ENCODE measurements around the gene SART3. TPM values are rescaled to one million over a fixed set of nuclear protein-coding genes. Genes with fewer than 3 reads are reported as not detected.

The SART3 gene
- total and polyA plus RNA-seq, 2 of the 8 experiments (the other 6 are each of a cell fraction or from before 2014, with no cell fraction given) = 16.0 to 103 TPM

DNA sequence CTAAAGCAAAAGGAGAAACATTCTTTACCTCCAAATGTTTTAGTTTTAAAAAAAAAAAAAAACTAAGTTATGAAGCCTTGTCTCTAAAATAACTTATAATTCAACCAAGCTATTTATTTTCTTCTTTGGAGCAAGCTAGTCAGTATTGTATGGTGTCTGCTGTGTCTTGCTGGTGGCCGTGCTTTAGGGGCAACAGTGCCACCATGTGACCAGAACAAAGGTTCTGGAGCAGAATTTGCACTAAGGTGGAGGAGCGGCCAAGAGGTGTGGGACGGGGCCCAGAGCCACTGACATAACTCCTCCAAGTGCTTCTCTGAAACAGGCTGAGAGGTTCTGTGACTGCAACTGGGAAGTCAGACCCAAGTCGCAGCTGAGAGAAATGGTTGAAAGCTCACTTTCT lies 41.4 kb downstream of the SART3 start:
- Histone ChIP-seq H4K8ac (ENCODE audit: extremely low read depth, insufficient read depth, low read length) (no peak overlapping the region), H3K4me3 (ENCODE audit: extremely low read depth in 1 of 4, insufficient read depth in 2 of 4, low read depth in 3 of 4, low read length in 4 of 4) (no peak overlapping the region), H3K4me1 (replicated peaks in 1 of 4; ENCODE audit: control insufficient read depth in 3 of 4, insufficient read depth in 4 of 4, low read length in 3 of 4) (peaks cover 0 to 5% (median 3%) of the 10 kb centered on the region in 4 experiments; a peak in 6 of 7 replicates), H2BK12ac (ENCODE audit: low read depth, low read length) (no peak overlapping the region), H4K91ac (replicated peaks; ENCODE audit: insufficient read length, low read length) (no peak overlapping the region), H3K18ac (ENCODE audit: extremely low read depth, low read length) (no peak overlapping the region), H3K4ac (replicated peaks; ENCODE audit: insufficient read length, low read depth, low read length) (no peak overlapping the region), H3K23me2 (ENCODE audit: low read depth, low read length) (peaks cover 3% of the 10 kb centered on the region; the same call in 1 of the 2 replicates), H2AK5ac (ENCODE audit: low read depth, low read length) (no peak overlapping the region), H3K23ac (ENCODE audit: insufficient read length) (no peak overlapping the region), H2BK15ac (ENCODE audit: low read length) (no peak overlapping the region), H4K20me1 (replicated peaks in 1 of 2; ENCODE audit: control insufficient read depth in 1 of 2, insufficient read depth in 2 of 2, low read length in 2 of 2) (peaks cover 10 to 21% of the 10 kb centered on the region in 2 experiments), H3K4me2 (ENCODE audit: insufficient read depth in 1 of 2, low read depth in 2 of 2, low read length in 2 of 2) (no peak overlapping the region), H3K9me3 (ENCODE audit: insufficient read depth in 2 of 2, low read depth in 1 of 2, low read length in 1 of 2) (no peaks in the 10 kb centered on the region), H2AFZ (ENCODE audit: low read length) (no peak overlapping the region), H3K56ac (replicated peaks; ENCODE audit: insufficient read length, low read depth, low read length) (no peak overlapping the region), H3K14ac (ENCODE audit: insufficient read length) (no peak overlapping the region), H2BK20ac (ENCODE audit: low read length) (no peak overlapping the region), H2BK5ac (ENCODE audit: low read depth, low read length) (no peak overlapping the region), H4K5ac (ENCODE audit: insufficient read length, low read depth, low read length) (no peak overlapping the region), H3K27me3 (replicated peaks in 1 of 4; ENCODE audit: control insufficient read depth in 3 of 4, extremely low read depth in 1 of 4, insufficient read depth in 3 of 4, low read length in 3 of 4) (no peaks in the 10 kb centered on the region), H3K79me1 (ENCODE audit: low read depth, low read length) (peaks cover 4% of the 10 kb centered on the region; the same call in 1 of the 2 replicates), H3K36me3 (ENCODE audit: control insufficient read depth in 2 of 4, insufficient read depth in 4 of 4, low read length in 3 of 4) (peaks cover 32 to 63% (median 56%) of the 10 kb centered on the region in 4 experiments), H2BK120ac (replicated peaks; ENCODE audit: low read depth, low read length) (no peak overlapping the region), H3K27ac (ENCODE audit: low read depth, low read length) (no peak overlapping the region), H3K9ac (replicated peaks in 1 of 4; ENCODE audit: extremely low read depth in 1 of 4, low read depth in 3 of 4, low read length in 3 of 4) (no peak overlapping the region), H3K79me2 (ENCODE audit: control insufficient read depth in 1 of 2, insufficient read depth in 2 of 2, low read length in 2 of 2) (peaks cover 0 to 6% of the 10 kb centered on the region in 2 experiments; a peak in 1 of 4 replicates)
- TF ChIP-seq, protein P1, sequence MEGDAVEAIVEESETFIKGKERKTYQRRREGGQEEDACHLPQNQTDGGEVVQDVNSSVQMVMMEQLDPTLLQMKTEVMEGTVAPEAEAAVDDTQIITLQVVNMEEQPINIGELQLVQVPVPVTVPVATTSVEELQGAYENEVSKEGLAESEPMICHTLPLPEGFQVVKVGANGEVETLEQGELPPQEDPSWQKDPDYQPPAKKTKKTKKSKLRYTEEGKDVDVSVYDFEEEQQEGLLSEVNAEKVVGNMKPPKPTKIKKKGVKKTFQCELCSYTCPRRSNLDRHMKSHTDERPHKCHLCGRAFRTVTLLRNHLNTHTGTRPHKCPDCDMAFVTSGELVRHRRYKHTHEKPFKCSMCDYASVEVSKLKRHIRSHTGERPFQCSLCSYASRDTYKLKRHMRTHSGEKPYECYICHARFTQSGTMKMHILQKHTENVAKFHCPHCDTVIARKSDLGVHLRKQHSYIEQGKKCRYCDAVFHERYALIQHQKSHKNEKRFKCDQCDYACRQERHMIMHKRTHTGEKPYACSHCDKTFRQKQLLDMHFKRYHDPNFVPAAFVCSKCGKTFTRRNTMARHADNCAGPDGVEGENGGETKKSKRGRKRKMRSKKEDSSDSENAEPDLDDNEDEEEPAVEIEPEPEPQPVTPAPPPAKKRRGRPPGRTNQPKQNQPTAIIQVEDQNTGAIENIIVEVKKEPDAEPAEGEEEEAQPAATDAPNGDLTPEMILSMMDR (IDR thresholded peaks at IDR 0.05; ENCODE audit: control extremely low read depth in 1 of 3, insufficient read depth in 1 of 3, low read depth in 1 of 3, low read length in 3 of 3) = peak; percentile 33 to 40 (median 33); a peak in 3 of 4 replicates
- TF ChIP-seq SIN3A (conservative IDR thresholded peaks at IDR 0.05 in 1 of 2, IDR thresholded peaks at IDR 0.05 in 1 of 2; ENCODE audit: low read depth in 1 of 2, low read length in 2 of 2) = no peak
- TF ChIP-seq, protein P2, sequence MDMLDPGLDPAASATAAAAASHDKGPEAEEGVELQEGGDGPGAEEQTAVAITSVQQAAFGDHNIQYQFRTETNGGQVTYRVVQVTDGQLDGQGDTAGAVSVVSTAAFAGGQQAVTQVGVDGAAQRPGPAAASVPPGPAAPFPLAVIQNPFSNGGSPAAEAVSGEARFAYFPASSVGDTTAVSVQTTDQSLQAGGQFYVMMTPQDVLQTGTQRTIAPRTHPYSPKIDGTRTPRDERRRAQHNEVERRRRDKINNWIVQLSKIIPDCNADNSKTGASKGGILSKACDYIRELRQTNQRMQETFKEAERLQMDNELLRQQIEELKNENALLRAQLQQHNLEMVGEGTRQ (IDR thresholded peaks at IDR 0.05; ENCODE audit: low read length) = peak; percentile 41; the same call in 1 of the 2 replicates
- TF ChIP-seq GTF2F1 (IDR thresholded peaks at IDR 0.05; ENCODE audit: borderline replicate concordance, low read depth, low read length) = no peak
- TF ChIP-seq POLR2AphosphoS5 (IDR thresholded peaks at IDR 0.05; ENCODE audit: low read depth, low read length) = no peak
- no peak for TF ChIP-seq CEBPB (IDR thresholded peaks at IDR 0.05; ENCODE audit: low read depth, low read length)
- peak; percentile 52 to 56 for TF ChIP-seq RAD21 (IDR thresholded peaks at IDR 0.05 in 1 of 2, conservative IDR thresholded peaks at IDR 0.05 in 1 of 2; ENCODE audit: low read depth in 2 of 2, low read length in 2 of 2)
- DNase-seq (ENCODE audit: low read depth in 1 of 2, low spot score in 2 of 2) (no peak), FAIRE-seq (no peak)
- WGBS, 2 experiments (ENCODE audit: extremely low coverage in 1 of 2, insufficient coverage in 1 of 2, insufficient read length in 1 of 2, insufficient replicate concordance in 2 of 2, low coverage in 1 of 2, low lambda C conversion rate in 2 of 2, missing lambda C conversion rate in 1 of 2) = 88% methylated on average over 4 of the region's 4 CpGs; no CpG with 5 or more reads in 1 of the 2 experiments
- CTCF ChIA-PET (ENCODE audit: partially characterized antibody) = interaction anchor here (0.6 to 3.9 kb wide), 9 partner anchors 9 to 529 kb away, joined by 3 to 17 read pairs (median 3); no protein-coding TSS in a partner anchor
- POLR2A ChIA-PET (ENCODE audit: partially characterized antibody) = interaction anchor here (0.6 kb wide), 1 partner anchor 118 kb away, joined by 3 read pairs; no protein-coding TSS in a partner anchor

All from H1 (cell line).